HG03439 (cell line): ENCODE data around the gene SPNS3.

Experiments
- ATAC-seq: cut with Tn5 transposase; IDR thresholded peaks from one replicate; pipeline ENCODE4 v1.9.1; 2021; ENCODE audit warnings: mild to moderate bottlenecking, moderate library complexity; ENCODE audit not compliant: unreplicated experiment

Gene SPNS3, protein sequence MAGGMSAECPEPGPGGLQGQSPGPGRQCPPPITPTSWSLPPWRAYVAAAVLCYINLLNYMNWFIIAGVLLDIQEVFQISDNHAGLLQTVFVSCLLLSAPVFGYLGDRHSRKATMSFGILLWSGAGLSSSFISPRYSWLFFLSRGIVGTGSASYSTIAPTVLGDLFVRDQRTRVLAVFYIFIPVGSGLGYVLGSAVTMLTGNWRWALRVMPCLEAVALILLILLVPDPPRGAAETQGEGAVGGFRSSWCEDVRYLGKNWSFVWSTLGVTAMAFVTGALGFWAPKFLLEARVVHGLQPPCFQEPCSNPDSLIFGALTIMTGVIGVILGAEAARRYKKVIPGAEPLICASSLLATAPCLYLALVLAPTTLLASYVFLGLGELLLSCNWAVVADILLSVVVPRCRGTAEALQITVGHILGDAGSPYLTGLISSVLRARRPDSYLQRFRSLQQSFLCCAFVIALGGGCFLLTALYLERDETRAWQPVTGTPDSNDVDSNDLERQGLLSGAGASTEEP

DNA sequence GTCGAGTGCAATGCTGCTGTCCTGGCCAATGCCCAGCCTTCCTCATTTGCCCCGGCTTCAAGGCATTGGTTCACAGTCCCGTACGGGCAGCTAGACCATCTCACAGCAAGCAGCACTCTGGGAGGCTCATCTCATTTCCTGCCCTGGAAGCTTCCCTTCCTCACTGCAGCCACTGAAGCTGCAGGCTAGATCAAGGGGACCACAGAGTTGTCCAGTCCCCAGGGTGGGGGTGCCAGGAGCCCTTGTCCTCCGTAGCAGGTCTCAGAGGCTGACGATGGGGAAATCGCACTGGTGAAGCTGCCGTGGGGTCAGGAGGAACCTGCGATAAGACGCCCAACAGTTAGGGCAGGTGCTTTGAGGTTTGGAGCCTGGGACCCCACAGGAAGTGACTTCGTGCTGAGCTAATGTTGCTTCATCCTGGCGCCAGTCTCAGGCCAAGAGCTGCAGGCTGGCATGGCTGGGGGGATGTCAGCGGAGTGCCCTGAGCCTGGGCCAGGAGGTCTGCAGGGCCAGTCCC, at the start of gene SPNS3:
Gene SPNS3, plus strand, starts transcription at position 426 of the 517 bp plus-strand sequence. Its CDS starts 28 bp downstream, at position 454.
- no peak for ATAC-seq

DNA sequence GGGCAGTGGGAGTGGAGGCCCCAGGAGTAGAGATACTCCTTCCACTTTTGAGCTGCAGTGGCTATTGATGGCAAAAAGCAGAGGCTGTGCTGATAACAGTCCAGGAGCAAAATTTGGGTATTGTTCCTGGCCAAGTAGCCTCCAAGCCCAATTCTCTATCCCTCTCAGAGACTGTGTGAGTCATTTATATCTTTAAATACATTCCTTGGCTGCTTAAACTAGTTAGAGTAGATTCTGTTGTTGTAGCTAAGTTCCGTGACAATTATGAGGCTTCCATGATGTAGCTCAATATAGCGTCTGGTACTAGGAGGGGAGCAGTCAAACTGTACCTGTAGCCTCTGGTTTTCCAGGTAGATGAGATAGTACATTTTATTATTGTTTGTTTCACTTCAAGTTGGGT, 47.3 kb upstream of the SPNS3 start:
- no peak for ATAC-seq

DNA sequence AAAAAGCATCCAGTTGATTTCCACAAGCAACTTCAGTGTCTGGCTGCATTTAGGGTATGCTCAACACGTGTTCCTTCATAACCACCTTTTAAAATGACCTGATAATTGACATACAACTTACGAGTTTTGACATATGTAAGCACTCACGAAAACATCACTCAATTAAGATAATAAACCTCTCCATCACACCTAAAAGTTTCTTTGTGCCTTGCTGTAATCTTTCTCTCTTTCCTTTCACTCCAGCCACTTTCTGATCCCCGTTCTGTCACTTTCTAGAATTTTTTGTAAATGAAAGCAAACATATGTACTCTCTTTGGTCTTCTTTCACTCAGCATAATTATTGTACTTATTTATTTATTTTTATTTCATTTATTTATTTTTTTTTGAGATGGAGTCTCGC, 46.6 kb upstream of the SPNS3 start:
- ATAC-seq = no peak

DNA sequence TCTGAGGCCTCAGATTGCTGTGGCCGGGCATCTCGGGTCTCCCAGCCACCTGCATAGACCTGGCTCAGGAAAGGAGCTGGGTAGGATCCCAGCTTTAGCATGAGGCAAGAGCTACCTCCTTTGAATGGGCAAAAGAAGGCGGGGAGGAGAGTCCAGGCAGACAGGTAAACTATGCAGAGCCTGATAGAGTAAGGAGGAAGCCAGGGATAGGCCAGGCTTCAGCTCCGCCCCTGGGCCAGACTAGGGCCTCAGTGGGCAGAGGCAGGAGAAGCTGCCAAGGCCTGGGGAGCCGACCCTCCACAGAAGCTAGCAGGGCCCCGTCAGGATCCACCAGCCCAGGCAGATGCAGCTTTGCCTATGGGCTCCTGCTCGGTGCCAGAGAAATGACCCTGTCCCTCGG, 44.7 kb upstream of the SPNS3 start:
- ATAC-seq = no peak

DNA sequence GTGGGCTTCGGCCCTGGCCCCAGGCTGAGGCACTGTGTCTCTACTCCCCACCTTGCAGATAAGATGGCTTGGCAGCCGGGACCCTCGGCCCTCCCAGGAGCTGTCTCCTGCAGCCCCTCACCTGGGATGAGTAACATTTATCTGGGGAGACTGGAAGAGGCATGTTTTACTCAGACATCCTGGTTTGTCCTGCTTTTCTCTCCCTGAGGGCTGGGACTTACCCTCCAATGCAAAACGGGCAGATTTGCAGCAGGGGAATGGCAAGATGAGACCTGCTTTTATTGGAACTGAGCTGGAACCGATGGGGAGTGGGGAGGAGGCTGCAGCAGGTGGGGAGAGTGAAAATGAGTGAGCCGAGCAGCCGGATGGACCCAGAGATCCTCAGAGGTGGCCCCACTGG, 39.9 kb upstream of the SPNS3 start:
- no peak for ATAC-seq

DNA sequence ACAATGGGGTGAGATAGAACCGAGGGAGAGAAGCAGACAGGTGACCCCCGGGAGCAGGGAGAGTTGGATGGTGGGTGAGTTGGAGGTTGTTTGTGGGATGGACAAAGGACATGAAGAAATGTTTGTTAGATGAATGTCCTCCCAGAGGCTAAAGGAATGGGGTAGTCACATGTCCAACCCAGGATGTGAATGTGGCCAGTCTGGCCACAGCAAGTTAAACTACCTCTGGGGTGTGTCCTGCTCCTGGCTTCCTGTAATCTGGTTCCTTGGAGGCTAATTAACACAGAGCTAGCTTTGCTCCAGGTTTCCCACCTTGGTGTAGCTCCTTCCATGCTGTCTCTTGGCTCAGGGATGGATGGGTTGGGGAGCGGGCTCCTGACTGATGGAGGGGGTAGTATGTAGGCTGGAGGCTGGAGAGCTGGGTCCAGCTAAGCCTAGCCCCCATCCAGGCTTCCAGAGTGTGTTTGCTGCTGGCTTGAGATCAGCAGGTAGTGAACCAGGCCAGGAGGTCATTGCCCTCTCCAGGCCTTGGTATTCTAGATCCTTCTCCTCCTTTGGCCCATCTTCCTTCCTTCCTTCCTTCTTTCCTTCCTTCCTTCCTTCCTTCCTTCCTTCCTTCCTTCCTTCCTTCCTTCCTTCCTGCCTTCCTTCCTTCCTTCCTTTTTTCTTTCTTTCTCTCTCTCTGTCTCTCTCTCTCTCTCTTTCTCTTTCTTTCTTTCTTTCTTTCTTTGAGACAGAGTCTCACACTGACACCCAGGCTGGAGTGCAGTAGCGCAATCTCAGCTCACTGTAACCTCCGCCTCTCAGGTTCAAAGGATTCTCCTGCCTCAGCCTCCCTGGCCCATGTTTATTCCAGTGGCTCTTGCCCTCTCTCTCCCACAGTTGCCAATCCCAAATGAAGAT, 39.3 kb upstream of the SPNS3 start:
- ATAC-seq = no peak

DNA sequence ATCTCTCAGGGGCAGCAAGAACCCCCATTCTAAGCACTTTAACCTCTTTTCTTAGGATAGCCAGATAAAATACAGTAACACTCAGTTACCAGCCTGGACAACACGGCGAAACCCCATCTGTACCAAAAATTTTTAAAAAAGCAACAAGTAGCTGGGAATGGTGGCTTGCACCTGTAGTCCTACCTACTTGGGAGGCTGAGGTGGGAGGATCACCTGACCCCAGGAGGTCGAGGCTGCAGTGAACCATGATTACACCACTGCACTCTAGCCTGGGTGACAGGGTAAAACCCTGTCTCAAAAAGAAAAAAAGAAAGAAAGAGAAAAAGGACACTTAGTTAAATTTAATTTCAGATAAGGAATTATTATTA, 38.6 kb upstream of the SPNS3 start:
- no peak for ATAC-seq

DNA sequence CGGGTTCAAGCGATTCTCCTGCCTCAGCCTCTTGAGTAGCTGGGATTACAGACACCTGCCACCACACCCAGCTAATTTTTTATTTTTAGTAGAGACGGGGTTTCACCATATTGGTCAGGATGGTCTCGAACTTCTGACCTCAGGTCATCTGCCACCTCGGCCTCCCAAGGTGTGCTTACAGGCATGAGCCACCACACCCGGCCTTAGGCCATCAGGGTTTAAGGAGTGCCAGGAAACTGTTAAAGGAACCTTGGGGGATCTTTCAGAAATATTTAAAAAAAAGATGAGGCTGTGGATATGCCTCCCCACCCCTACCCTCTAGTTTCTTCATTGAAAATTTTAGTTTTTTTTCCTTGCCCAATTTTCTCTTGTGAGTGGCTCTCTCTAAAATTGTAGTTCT, 35.9 kb upstream of the SPNS3 start:
- no peak for ATAC-seq

DNA sequence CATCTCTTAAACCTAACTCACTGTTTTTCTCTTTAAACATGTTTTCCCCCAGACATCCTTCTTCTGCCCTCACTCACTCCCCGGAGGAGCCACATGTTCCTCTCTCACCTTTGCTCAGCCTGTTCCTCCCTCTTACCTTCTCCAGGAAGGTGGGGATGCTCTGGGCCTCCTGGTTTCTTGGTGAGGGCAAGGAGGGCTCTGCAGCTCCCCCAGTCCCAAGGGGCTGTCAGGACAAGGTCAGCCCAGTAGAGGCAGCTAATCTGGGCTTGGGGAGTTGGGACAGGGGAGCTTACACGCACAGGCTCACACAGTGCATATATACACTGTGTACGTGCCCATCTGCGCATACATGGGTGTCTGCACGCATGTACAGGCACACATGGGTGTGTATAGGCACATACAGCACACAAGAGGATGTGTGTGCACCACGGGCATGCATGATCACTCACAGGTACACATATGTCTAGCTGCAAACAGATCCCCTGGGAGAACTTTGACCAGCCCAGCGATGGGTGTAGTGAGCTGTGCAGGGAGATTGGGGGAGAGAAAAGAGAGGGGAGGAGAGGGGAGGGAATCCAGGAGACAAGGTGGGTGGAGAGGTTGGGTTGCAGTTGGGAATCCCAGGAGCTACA, 28.6 kb upstream of the SPNS3 start:
- no peak for ATAC-seq

DNA sequence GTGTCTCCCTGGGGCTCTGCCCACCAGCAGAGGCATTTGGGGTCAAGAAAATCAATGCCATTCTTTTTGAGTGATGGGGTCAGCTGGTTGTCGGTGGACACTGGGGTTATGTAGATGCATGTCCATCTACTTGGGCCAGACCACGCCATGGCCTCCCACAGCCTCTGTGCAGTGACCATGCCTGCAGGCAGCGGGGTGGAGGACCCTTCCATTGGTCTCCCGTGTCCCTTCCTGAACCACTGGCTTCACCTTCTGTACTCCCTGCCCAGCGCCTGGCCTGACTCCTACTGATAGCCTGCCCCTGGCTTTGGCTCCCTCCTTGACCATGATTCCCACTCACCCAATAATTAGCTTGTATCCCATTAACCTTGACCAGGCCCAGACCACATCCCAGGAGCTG, 28.0 kb upstream of the SPNS3 start:
- no peak for ATAC-seq

DNA sequence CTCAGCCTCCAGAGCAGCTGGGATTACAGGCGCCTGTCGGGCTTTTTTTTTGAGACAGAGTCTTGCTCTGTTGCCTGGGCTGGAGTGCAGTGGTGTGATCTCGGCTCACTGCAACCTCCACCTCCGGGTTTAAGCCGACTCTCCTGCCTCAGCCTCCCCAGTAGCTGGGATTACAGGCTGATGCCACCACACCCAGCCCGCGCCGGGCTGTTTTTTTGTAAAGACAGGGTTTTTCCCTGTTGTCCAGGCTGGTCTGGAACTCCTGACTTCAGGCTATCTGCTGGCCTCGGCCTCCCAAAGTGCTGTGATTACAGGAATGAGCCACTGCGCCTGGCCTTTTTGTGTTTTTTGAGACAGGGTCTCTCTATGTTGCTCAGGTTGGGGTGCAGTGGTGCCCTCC, 27.4 kb upstream of the SPNS3 start:
- ATAC-seq = no peak

DNA sequence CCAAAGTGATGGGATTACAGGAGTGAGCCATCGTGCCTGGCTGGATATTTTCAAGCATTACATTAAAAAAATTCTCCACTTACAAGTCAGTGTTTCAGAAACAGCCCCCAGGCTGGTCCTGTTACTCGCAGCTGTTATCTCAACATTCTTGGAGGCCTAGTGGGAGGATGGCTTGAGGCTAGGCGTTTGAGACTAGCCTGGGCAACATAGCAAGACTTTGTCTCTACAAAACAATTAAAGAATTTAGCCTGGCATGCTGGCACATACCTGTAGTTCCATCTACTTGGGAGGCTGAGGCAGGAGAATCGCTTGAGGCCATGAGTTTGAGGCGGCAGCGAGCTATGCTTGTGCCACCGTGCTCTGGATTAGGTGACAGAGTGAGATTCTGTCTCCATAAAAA, 26.5 kb upstream of the SPNS3 start:
- ATAC-seq = no peak

DNA sequence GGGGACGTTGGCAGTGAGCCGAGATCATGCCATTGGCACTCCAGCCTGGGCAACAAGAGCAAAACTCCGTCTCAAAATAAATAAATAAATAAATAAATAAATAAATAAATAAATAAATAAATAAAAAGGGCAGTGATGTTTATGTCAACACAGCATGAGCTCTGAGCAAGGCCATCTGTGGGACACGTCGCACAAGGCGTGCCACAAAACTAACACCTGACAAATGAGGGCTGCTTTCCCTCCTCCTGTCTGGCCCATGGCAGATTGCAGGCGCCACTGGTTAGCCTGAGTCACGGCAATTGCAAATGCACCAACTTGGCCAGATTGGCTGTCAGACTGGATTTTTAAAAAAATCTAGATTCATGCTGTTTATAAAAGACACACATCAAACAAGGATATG, 25.9 kb upstream of the SPNS3 start:
- no peak for ATAC-seq

DNA sequence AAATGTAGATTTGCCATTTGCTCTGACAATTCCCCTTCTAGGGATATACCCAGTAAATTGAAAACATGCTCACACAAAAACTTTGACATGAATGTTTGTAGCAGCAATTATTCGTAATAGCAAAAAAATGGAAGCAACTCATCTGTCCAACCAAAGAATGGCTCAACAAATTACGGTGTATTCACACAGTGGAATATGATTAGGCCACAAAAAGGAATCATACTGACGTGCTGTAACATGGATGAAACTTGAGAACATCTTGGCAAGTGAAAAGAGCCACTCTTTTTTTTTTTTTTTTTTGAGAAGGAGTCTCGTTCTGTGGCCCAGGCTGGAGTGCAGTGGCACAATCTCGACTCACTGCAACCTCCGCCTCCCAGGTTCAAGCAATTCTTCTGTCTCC, 24.1 kb upstream of the SPNS3 start:
- ATAC-seq = no peak

DNA sequence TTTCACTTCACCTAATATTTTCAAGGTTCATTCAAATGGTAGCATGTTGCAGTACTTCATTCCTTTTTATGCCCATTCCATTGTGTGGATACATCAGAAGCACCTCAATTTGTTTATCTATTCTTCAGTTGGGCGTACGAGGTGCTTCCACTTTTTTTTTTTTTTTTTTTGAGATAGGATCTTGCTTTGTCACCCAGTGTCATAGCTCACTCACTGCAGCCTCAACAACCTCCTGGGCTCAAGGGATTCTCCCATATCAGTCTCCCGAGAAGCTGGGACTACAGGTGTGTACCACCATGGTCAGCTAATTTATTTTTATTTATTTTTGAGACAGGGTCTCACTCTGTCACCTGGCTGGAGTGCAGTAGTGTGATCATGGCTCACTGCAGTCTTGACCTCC, 22.5 kb upstream of the SPNS3 start:
- ATAC-seq = no peak

DNA sequence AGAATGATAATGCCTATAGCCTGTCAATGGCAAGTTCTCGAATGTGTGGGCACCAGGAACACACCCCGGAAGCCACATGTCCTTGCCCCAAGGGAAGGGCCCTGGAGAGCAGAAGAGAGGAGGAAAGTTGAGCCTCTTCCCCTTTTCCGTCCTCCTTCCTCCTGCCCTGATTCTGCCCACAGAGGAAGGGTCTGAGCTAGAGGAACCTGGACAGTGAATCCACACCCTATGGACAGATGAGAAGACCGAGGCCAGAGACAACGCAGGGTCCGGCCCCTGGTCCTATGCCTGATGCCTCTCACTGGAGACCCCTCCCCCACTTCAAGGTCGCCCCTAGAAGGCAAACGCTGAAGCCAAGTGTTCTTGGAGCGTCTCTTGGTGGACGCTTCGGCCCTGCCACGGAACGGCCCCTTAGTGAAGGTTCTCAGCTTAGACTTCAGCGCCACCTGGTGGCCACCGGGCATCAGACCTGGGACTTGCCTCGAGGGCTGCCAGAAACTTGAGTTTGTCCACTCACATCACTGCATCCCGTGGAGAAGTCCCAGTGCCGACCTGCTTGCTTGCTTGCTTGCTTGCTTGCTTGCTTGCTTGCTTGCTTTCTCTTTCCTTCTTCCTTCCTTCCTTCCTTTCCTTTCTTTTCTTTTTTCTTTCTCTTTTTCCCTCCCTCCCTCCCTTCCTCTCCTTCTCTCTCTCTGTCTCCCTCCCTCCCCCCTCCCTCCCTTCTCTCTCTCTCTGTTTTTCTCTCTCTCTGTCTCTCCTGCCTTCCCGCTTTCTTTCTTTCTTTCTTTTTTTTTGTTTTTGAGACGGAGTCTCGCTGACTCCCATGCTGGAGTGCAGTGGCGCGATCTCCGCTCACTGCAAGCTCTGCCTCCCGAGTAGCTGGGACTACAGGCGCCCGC, 20.6 kb upstream of the SPNS3 start:
- peak; percentile 78 for ATAC-seq

DNA sequence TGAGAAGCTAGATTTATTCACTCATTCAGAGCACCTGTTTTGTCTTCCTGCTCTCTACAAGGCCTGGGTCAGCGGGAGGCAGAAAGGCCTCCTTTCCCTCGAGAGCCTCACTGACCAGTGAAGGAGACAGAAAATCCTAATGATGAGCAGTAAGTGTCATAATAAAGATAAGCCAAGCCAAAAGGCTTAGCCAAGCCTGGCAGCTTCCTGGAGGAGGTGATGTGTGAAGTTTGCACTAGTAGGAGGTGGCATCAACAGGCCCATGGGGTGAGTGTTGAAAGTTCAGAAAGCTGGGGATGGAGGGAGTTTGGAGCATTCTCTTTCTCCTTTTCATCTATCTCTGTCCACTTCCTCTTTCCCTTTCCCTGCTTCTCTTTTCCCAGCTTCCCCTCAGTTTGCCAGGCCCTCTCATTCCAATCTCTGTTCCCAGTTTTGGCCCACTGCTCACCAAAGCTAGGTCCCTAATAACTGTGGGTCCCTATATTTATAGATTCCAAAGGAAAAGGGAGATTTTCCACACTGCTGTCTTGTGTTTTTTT, 16.5 kb upstream of the SPNS3 start:
- no peak for ATAC-seq

DNA sequence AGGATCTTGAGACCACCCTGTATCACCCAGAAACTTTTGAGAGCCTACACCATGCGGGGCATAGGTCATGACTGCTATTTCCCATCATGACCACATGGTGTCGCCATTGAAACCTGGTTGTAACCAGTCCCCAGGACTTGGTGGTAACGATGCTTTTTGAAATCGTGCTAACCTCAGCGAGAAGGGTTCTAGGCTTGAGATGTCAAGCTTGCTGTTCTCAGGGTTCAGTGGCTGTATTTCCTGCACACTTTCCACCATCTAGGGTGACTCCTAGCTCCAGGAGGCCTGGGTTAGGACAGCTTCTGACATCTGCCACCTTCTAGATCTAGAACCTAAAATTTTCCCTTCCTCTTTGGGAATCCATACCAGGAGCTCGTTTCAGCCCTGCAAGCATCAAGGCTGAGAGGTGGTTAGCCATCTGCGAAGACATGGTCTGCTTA, 13.0 kb upstream of the SPNS3 start:
- ATAC-seq = no peak

DNA sequence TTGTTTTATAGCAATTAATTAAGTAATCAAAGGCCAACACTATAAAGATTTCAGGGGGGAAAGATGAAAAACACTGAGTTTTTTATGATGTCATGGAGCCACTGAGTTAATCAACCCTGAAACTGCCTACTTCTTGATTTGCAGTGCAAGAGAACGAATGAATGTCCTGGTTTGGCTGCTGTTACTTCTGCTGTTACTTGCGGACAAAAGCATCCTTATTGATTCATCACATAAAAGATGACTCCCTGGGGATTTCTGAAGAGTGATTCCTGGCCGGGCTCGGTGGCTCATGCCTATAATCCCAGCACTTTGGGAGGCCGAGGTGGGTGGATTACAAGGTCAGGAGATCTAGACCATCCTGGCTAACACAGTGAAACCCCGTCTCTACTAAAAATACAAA, 10.9 kb upstream of the SPNS3 start:
- ATAC-seq = no peak

DNA sequence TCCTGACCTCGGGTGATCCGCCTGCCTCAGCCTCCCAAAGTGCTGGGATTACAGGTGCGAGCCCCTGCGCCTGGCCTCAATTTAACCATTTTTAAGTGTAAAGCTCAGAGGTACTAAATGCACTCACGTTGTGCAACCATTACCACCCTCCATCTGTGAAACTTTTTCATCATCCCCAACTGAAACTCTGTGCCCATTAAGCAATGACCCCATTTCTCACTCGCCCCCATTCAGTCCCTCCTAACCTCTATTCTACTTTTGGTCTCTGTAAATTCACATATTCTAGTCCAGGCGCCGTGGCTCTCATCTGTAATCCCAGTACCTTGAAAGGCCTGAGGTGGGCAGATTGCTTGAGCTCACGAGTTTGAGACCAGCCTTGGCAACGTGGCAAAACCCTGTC, 8.3 kb upstream of the SPNS3 start:
- no peak for ATAC-seq
